IMR-90 (cell line): ENCODE measurements around the gene SYMPK. TPM values are rescaled to one million over a fixed set of nuclear protein-coding genes. Genes with fewer than 3 reads are reported as not detected.

Experiments
- ATAC-seq: fragments of 200-7000 bp; cut with Tn5 transposase; 2 replicates; pipeline ENCODE4 v1.9.1; 2020; ENCODE audit warnings: low read depth, mild to moderate bottlenecking, moderate library complexity
- BruUV-seq: library from RNA; stranded (reverse); fragments of 400-500 nt; replicated peaks from 2 replicates; lab custom pipeline; 2021; lab: Mats Ljungman, UMichigan
- CTCF ChIA-PET: fragments of 300-600 bp; formaldehyde crosslinking; extraction: SDS; loops from one replicate; lab custom pipeline; 2021; ENCODE audit warnings: antibody characterized with exemption; lab: Yijun Ruan, JAX
- POLR2A ChIA-PET: fragments of 300-600 bp; sonication (Branson Sonifier 250); formaldehyde crosslinking; loops from one replicate; lab custom pipeline; 2022; ENCODE audit warnings: antibody characterized with exemption; ENCODE audit not compliant: unreplicated experiment; lab: Charles Lee
- DNase-seq: peaks from one replicate; pipeline ENCODE4 v3.0.0; 2013
- H2AFZ ChIP-seq: replicated peaks from 2 replicates; pipeline ENCODE3; 2013; ENCODE audit warnings: low read length, mild to moderate bottlenecking; ENCODE audit not compliant: poor library complexity
- H2AK5ac ChIP-seq: 2 replicates; pipeline ENCODE4 v1.6.1; 2013; ENCODE audit warnings: low read depth, low read length, inconsistent platforms
- H2AK9ac ChIP-seq: replicated peaks from 2 replicates; pipeline ENCODE3; 2013; ENCODE audit warnings: mild to moderate bottlenecking, low read depth, low read length, moderate library complexity; ENCODE audit not compliant: poor library complexity
- H2BK120ac ChIP-seq: 2 replicates; pipeline ENCODE4 v1.6.1; 2013; ENCODE audit warnings: low read depth, low read length, inconsistent platforms
- H2BK15ac ChIP-seq: 3 replicates; pipeline ENCODE4 v1.6.1; 2013; ENCODE audit warnings: low read depth, low read length, inconsistent platforms
- H2BK20ac ChIP-seq: 2 replicates; pipeline ENCODE4 v1.6.1; 2013; ENCODE audit warnings: low read depth, mild to moderate bottlenecking, inconsistent platforms, low read length, moderate library complexity
- H2BK5ac ChIP-seq: 2 replicates; pipeline ENCODE4 v1.6.1; 2013; ENCODE audit warnings: mild to moderate bottlenecking, low read depth, low read length, inconsistent platforms; ENCODE audit not compliant: poor library complexity, severe bottlenecking
- H3K14ac ChIP-seq: replicated peaks from 2 replicates; pipeline ENCODE4 v1.6.1; 2013; ENCODE audit warnings: low read depth, low read length, inconsistent platforms
- H3K18ac ChIP-seq: 2 replicates; pipeline ENCODE4 v1.6.1; 2013; ENCODE audit warnings: low read depth, low read length, control low read depth
- H3K23ac ChIP-seq: 2 replicates; pipeline ENCODE4 v1.6.1; 2013; ENCODE audit warnings: low read depth, low read length, inconsistent platforms
- H3K27ac ChIP-seq: 2 replicates; pipeline ENCODE4 v1.5.1; 2013; ENCODE audit warnings: mild to moderate bottlenecking, control low read depth, low read length; ENCODE audit not compliant: insufficient read depth
- H3K27me3 ChIP-seq: 2 replicates; pipeline ENCODE4 v1.6.1; 2013; ENCODE audit warnings: low read length; ENCODE audit not compliant: control insufficient read depth, insufficient read depth
- H3K36me3 ChIP-seq: 2 replicates; pipeline ENCODE4 v1.6.1; 2013; ENCODE audit warnings: low read length, mixed read lengths; ENCODE audit not compliant: control insufficient read depth, insufficient read depth
- H3K4ac ChIP-seq: 2 replicates; pipeline ENCODE4 v1.6.1; 2013; ENCODE audit warnings: low read depth, low read length, inconsistent platforms
- H3K4me1 ChIP-seq: 2 replicates; pipeline ENCODE4 v1.6.1; 2013; ENCODE audit warnings: low read length, mixed read lengths; ENCODE audit not compliant: control insufficient read depth, insufficient read depth
- H3K4me2 ChIP-seq: 2 replicates; pipeline ENCODE4 v1.6.1; 2013; ENCODE audit warnings: low read depth, mild to moderate bottlenecking, control low read depth, low read length, moderate library complexity
- H3K4me3 ChIP-seq: 2 replicates; pipeline ENCODE4 v1.5.1; 2013; ENCODE audit warnings: low read depth, mild to moderate bottlenecking, control low read depth, low read length, moderate library complexity; ENCODE audit not compliant: insufficient read depth
- H3K56ac ChIP-seq: 2 replicates; pipeline ENCODE4 v1.6.1; 2013; ENCODE audit warnings: low read length, inconsistent platforms; ENCODE audit not compliant: insufficient read depth; ENCODE audit errors: extremely low read depth
- H3K79me1 ChIP-seq, 2 experiments: 2 replicates each; pipeline ENCODE4 v1.6.1; 2013; ENCODE audit warnings: low read length in 2 of 2, inconsistent platforms in 1 of 2, low read depth in 1 of 2
- H3K9ac ChIP-seq: 2 replicates; pipeline ENCODE4 v1.6.1; 2013; ENCODE audit warnings: low read depth, low read length, control low read depth
- H3K9me1 ChIP-seq: 2 replicates; pipeline ENCODE4 v1.6.1; 2013; ENCODE audit warnings: low read length, inconsistent platforms; ENCODE audit not compliant: insufficient read depth
- H3K9me3 ChIP-seq: 2 replicates; pipeline ENCODE4 v1.6.1; 2013; ENCODE audit warnings: low read length; ENCODE audit not compliant: control insufficient read depth, insufficient read depth
- H4K20me1 ChIP-seq: 2 replicates; pipeline ENCODE4 v1.6.1; 2013; ENCODE audit warnings: low read length, inconsistent platforms; ENCODE audit not compliant: insufficient read depth
- H4K5ac ChIP-seq: 2 replicates; pipeline ENCODE4 v1.6.1; 2013; ENCODE audit warnings: mild to moderate bottlenecking, low read depth, low read length, control low read depth
- H4K8ac ChIP-seq, 2 experiments: 2 replicates each; pipeline ENCODE4 v1.6.1; 2013; ENCODE audit warnings: low read depth in 2 of 2, low read length in 2 of 2, control low read depth in 1 of 2, inconsistent platforms in 1 of 2
- H4K91ac ChIP-seq: 2 replicates; pipeline ENCODE4 v1.6.1; 2013; ENCODE audit warnings: low read depth, low read length, inconsistent platforms; ENCODE audit not compliant: insufficient read depth
- BHLHE40 ChIP-seq: fragments of 150-350 bp; IDR thresholded peaks from 2 replicates; pipeline ENCODE4 v1.6.1; 2016; ENCODE audit warnings: mild to moderate bottlenecking, low read depth, low read length
- CEBPB ChIP-seq: IDR thresholded peaks from 2 replicates; pipeline ENCODE4 v1.6.1; 2012; ENCODE audit warnings: low read depth, low read length, improper control_type of control experiment
- CHD1 ChIP-seq: IDR thresholded peaks from 2 replicates; pipeline ENCODE4 v1.6.1; 2012; ENCODE audit warnings: low read depth, low read length, improper control_type of control experiment
- FOS ChIP-seq: fragments of 150-350 bp; IDR thresholded peaks from 2 replicates; pipeline ENCODE4 v1.6.1; 2016; ENCODE audit warnings: low read depth, low read length
- MAFK ChIP-seq: IDR thresholded peaks from 2 replicates; pipeline ENCODE4 v1.6.1; 2012; ENCODE audit warnings: low read depth, low read length, improper control_type of control experiment
- MAZ ChIP-seq: IDR thresholded peaks from 2 replicates; pipeline ENCODE4 v1.6.1; 2012; ENCODE audit warnings: low read depth, mild to moderate bottlenecking, low read length, improper control_type of control experiment, moderate library complexity, borderline replicate concordance
- MXI1 ChIP-seq: IDR thresholded peaks from 2 replicates; pipeline ENCODE4 v1.6.1; 2012; ENCODE audit warnings: low read depth, mild to moderate bottlenecking, low read length, moderate library complexity, borderline replicate concordance
- NFE2L2 ChIP-seq: fragments of 150-350 bp; IDR thresholded peaks from 2 replicates; pipeline ENCODE4 v1.6.1; 2016; ENCODE audit warnings: low read depth, mild to moderate bottlenecking, low read length
- POLR2A ChIP-seq: IDR thresholded peaks from 2 replicates; pipeline ENCODE4 v1.6.1; 2012; ENCODE audit warnings: mild to moderate bottlenecking, low read depth, low read length
- RAD21 ChIP-seq: IDR thresholded peaks from 2 replicates; pipeline ENCODE4 v1.6.1; 2012; ENCODE audit warnings: low read length, improper control_type of control experiment
- RCOR1 ChIP-seq: IDR thresholded peaks from 2 replicates; pipeline ENCODE4 v1.6.1; 2012; ENCODE audit warnings: mild to moderate bottlenecking, low read length, improper control_type of control experiment; ENCODE audit not compliant: insufficient replicate concordance
- RFX5 ChIP-seq: IDR thresholded peaks from 2 replicates; pipeline ENCODE4 v1.8.0; 2012; ENCODE audit warnings: low read depth, mild to moderate bottlenecking, low read length, moderate library complexity
- SMC3 ChIP-seq: fragments of 150-350 bp; IDR thresholded peaks from 2 replicates; pipeline ENCODE4 v1.6.1; 2016; ENCODE audit warnings: low read depth, mild to moderate bottlenecking, antibody characterized with exemption, low read length, moderate library complexity
- WGBS, 2 experiments: methylation state at CpG; one replicate each; pipeline versions ENCODE4 v1.1.5 to v1.1.7; 2013; ENCODE audit warnings: missing lambda C conversion rate in 2 of 2; ENCODE audit not compliant: insufficient read length in 1 of 2; ENCODE audit errors: extremely low coverage in 2 of 2; 5-methylcytosine and 5-hydroxymethylcytosine counted together
- dilution Hi-C: fragments of 300-500 bp; cut with HindIII; formaldehyde crosslinking; loops from one replicate; pipeline ENCODE4 v1.14.3; 2018; ENCODE audit warnings: low sequenced_read_pairs; ENCODE audit not compliant: unreplicated experiment
- in situ Hi-C: fragments of 300-500 bp; cut with MboI; formaldehyde crosslinking; loops from 3 replicates; pipeline ENCODE4 v1.14.3; 2019; ENCODE audit warnings: low sequenced_read_pairs, inconsistent platforms, mixed read lengths
- intact Hi-C: fragments of 100-400 bp; cut with micrococcal nuclease; formaldehyde crosslinking; loops from 2 replicates; pipeline ENCODE4 v1.10.0; 2022
- polyA plus RNA-seq, 3 experiments: library from polyadenylated mRNA; depleted of rRNA; stranded (reverse); fragments of >200 nt; gene quantifications; 2 replicates each; pipeline ENCODE4 v1.2.3, GENCODE V29; 2012; ENCODE audit warnings: low replicate concordance in 1 of 3
- total RNA-seq: library from RNA; depleted of rRNA; stranded (reverse); fragments of >200 nt; gene quantifications from 2 replicates; pipeline ENCODE4 v1.2.3, GENCODE V29; 2012
- TF ChIP-seq, protein P1 (sequence below): fragments of 150-350 bp; IDR thresholded peaks from 2 replicates; pipeline ENCODE4 v1.6.1; 2017; ENCODE audit warnings: mild to moderate bottlenecking, antibody characterized with exemption, low read length, low read depth
- TF ChIP-seq, protein P2 (sequence below): conservative IDR thresholded peaks from 2 replicates; pipeline ENCODE4 v1.5.1; 2012; ENCODE audit warnings: mild to moderate bottlenecking, low read depth, low read length, improper control_type of control experiment
- TF ChIP-seq, protein P3 (sequence below): fragments of 150-350 bp; IDR thresholded peaks from 2 replicates; pipeline ENCODE4 v1.6.1; 2016; ENCODE audit warnings: low read depth, mild to moderate bottlenecking, low read length, moderate library complexity, borderline replicate concordance

SYMPK gene
- total and polyA plus RNA-seq, 2 of the 4 experiments (the other 2 are of a cell fraction) = 35.3 to 71.5 TPM

DNA sequence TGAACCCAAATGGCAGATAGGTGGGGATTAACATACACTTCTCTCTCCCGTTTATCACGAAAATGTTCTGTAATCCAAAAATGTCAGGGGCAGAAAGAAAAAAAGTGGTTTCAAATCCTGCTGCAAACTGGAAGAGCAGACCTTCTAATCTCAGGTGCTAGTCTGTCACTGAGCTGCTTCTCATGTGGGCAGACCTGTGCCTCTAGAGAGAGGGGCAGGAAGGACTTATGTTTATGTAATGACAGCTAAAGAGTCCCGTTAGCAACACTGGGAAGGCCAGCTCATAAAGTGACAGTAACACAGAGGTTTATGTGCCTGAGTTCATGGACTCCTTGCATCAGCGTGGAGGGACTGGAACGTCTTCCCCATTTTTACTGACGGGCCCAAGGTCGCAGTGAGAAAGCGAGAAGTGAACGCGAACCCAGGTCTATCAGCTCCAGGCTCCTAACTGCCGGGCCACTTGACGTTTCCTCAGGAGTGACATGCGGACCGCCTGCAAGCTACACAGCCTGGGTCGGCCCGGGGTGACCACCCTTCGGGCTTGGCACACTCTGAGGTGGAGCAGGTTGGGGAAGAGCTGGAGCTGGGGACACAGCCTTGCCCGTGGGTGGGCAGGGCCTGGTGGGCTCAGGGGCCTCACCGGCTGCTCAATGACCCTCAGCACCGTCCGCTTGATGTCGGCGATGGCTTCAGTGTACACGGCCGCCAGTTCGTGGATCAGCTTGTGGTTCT is 38.2 kb downstream of the SYMPK start:
- H3K9me3 ChIP-seq = no peaks in the 10 kb centered on the region
- H3K36me3 ChIP-seq = peaks cover 88% of the 10 kb centered on the region
- H3K4me3 ChIP-seq = no peak overlapping the region
- CTCF ChIA-PET = no interaction called here
- no peak overlapping the region for H3K4ac ChIP-seq
- 92% methylated on average over 17 of the region's 26 CpGs; no CpG with 5 or more reads in 1 of the 2 experiments for WGBS, 2 experiments
- no peak for TF ChIP-seq RCOR1
- TF ChIP-seq MAZ = no peak
- no peak for TF ChIP-seq RAD21
- TF ChIP-seq MAFK = no peak
- no peak for TF ChIP-seq NFE2L2
- TF ChIP-seq, protein P1, sequence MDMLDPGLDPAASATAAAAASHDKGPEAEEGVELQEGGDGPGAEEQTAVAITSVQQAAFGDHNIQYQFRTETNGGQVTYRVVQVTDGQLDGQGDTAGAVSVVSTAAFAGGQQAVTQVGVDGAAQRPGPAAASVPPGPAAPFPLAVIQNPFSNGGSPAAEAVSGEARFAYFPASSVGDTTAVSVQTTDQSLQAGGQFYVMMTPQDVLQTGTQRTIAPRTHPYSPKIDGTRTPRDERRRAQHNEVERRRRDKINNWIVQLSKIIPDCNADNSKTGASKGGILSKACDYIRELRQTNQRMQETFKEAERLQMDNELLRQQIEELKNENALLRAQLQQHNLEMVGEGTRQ = no peak
- TF ChIP-seq CEBPB = no peak
- TF ChIP-seq FOS = no peak
- TF ChIP-seq BHLHE40 = no peak
- TF ChIP-seq, protein P2, sequence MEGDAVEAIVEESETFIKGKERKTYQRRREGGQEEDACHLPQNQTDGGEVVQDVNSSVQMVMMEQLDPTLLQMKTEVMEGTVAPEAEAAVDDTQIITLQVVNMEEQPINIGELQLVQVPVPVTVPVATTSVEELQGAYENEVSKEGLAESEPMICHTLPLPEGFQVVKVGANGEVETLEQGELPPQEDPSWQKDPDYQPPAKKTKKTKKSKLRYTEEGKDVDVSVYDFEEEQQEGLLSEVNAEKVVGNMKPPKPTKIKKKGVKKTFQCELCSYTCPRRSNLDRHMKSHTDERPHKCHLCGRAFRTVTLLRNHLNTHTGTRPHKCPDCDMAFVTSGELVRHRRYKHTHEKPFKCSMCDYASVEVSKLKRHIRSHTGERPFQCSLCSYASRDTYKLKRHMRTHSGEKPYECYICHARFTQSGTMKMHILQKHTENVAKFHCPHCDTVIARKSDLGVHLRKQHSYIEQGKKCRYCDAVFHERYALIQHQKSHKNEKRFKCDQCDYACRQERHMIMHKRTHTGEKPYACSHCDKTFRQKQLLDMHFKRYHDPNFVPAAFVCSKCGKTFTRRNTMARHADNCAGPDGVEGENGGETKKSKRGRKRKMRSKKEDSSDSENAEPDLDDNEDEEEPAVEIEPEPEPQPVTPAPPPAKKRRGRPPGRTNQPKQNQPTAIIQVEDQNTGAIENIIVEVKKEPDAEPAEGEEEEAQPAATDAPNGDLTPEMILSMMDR = no peak
- TF ChIP-seq SMC3 = no peak
- TF ChIP-seq, protein P3, sequence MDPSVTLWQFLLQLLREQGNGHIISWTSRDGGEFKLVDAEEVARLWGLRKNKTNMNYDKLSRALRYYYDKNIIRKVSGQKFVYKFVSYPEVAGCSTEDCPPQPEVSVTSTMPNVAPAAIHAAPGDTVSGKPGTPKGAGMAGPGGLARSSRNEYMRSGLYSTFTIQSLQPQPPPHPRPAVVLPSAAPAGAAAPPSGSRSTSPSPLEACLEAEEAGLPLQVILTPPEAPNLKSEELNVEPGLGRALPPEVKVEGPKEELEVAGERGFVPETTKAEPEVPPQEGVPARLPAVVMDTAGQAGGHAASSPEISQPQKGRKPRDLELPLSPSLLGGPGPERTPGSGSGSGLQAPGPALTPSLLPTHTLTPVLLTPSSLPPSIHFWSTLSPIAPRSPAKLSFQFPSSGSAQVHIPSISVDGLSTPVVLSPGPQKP = no peak
- TF ChIP-seq RFX5 = no peak
- no peak for TF ChIP-seq POLR2A
- TF ChIP-seq MXI1 = no peak
- TF ChIP-seq CHD1 = no peak
- H2BK20ac ChIP-seq = no peak overlapping the region
- no peak overlapping the region for H3K18ac ChIP-seq
- no peaks in the 10 kb centered on the region; a peak in 1 of 4 replicates for H3K79me1 ChIP-seq
- H2BK120ac ChIP-seq = no peak overlapping the region
- DNase-seq (no peak), ATAC-seq (no peak)
- dilution Hi-C loops = no loop called here
- POLR2A ChIA-PET = no interaction called here
- no peak overlapping the region for H2AK5ac ChIP-seq
- no peak overlapping the region for H2AFZ ChIP-seq
- H2AK9ac ChIP-seq = no peak overlapping the region
- no peak overlapping the region for H2BK5ac ChIP-seq
- H3K23ac ChIP-seq = no peak overlapping the region
- intact Hi-C loops = no loop called here
- no peak overlapping the region for H4K8ac ChIP-seq
- no TSS peak for BruUV-seq
- no peak overlapping the region for H2BK15ac ChIP-seq
- H3K9me1 ChIP-seq = no peaks in the 10 kb centered on the region
- in situ Hi-C loops = no loop called here
- no peak overlapping the region for H3K56ac ChIP-seq
- no peak overlapping the region for H4K91ac ChIP-seq
- H3K27ac ChIP-seq = no peak overlapping the region
- H3K27me3 ChIP-seq = no peaks in the 10 kb centered on the region
- H3K9ac ChIP-seq = no peak overlapping the region
- peaks cover 7% of the 10 kb centered on the region; the same call in 1 of the 2 replicates for H4K20me1 ChIP-seq
- no peak overlapping the region for H4K5ac ChIP-seq
- no peak overlapping the region for H3K14ac ChIP-seq
- H3K4me1 ChIP-seq = no peaks in the 10 kb centered on the region
- H3K4me2 ChIP-seq = no peak overlapping the region
